ENCODE results near the gene LRRC71.

Gene LRRC71

DNA sequence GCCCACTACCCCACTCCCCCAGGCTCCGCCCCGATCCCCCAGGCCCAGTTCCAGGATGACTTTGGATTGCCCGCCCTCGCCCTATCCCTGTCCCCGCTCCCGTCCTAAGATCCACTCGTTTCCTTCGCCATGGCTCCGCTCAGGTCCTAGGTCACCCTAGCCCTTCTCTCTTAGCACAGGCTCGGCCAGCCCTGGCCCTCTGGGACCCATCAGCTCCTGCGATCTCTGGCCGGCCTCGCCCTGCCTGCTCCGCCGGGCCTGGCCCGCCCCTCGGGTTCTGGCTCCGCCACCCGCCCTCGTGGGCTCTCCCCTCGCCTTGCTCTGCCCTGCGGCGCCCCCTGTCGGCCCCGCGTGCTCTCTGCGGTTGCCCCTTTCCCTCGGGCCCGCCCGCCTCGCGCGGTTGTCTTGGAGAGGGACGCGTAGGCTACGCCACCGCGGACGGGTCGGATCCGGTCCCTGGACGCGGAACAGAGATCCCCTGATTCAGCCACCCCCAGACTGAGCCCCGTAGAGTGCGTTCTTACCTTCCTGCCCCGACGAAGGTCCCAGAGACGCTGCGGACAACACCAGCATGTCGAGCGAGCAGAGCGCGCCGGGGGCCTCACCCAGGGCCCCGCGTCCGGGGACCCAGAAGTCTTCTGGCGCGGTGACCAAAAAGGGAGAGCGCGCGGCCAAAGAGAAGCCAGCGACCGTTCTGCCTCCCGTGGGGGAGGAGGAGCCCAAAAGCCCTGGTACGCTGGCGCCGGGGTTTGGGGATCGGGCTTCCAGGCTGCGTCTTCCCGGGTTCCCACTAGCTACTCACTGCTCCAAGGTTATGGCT, at the start of gene LRRC71:
Gene LRRC71 (plus strand): TSS at position 400 of the 820 bp plus-strand sequence. CDS start 172 bp downstream, at position 572.
- peak; percentile 78 for ATAC-seq
- TF ChIP-seq ZFP3 (CRISPR knock-in tag; IDR thresholded peaks at IDR 0.05) (no peak), ZFP30 (CRISPR knock-in tag; IDR thresholded peaks at IDR 0.05) (no peak), GLIS3 (CRISPR knock-in tag; IDR thresholded peaks at IDR 0.05) (no peak), ISL1 (CRISPR knock-in tag; IDR thresholded peaks at IDR 0.05) (no peak), PPARA (CRISPR knock-in tag; IDR thresholded peaks at IDR 0.05; ENCODE audit: borderline replicate concordance) (no peak), BACH2 (CRISPR knock-in tag; IDR thresholded peaks at IDR 0.05; ENCODE audit: borderline replicate concordance) (no peak), OSR1 (CRISPR knock-in tag; IDR thresholded peaks at IDR 0.05) (no peak), ZNF8 (CRISPR knock-in tag; IDR thresholded peaks at IDR 0.05) (no peak), RARB (CRISPR knock-in tag; IDR thresholded peaks at IDR 0.05) (no peak)
- TF ChIP-seq, protein P1, sequence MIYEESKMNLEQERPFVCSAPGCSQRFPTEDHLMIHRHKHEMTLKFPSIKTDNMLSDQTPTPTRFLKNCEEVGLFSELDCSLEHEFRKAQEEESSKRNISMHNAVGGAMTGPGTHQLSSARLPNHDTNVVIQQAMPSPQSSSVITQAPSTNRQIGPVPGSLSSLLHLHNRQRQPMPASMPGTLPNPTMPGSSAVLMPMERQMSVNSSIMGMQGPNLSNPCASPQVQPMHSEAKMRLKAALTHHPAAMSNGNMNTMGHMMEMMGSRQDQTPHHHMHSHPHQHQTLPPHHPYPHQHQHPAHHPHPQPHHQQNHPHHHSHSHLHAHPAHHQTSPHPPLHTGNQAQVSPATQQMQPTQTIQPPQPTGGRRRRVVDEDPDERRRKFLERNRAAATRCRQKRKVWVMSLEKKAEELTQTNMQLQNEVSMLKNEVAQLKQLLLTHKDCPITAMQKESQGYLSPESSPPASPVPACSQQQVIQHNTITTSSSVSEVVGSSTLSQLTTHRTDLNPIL (CRISPR knock-in tag; IDR thresholded peaks at IDR 0.05; ENCODE audit: low read depth): no peak
- TF ChIP-seq, protein P2, sequence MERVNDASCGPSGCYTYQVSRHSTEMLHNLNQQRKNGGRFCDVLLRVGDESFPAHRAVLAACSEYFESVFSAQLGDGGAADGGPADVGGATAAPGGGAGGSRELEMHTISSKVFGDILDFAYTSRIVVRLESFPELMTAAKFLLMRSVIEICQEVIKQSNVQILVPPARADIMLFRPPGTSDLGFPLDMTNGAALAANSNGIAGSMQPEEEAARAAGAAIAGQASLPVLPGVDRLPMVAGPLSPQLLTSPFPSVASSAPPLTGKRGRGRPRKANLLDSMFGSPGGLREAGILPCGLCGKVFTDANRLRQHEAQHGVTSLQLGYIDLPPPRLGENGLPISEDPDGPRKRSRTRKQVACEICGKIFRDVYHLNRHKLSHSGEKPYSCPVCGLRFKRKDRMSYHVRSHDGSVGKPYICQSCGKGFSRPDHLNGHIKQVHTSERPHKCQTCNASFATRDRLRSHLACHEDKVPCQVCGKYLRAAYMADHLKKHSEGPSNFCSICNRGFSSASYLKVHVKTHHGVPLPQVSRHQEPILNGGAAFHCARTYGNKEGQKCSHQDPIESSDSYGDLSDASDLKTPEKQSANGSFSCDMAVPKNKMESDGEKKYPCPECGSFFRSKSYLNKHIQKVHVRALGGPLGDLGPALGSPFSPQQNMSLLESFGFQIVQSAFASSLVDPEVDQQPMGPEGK (CRISPR knock-in tag; IDR thresholded peaks at IDR 0.05; ENCODE audit: borderline replicate concordance): no peak

- ATAC-seq: no peak
Observed at GRCh38 chr1:156873659-156874058, 46.8 kb upstream of the LRRC71 start.

More at GRCh38 chr1:156873659-156874058, 46.8 kb upstream of the LRRC71 start:
- TF ChIP-seq PPARA (CRISPR knock-in tag; IDR thresholded peaks at IDR 0.05; ENCODE audit: borderline replicate concordance): no peak
- TF ChIP-seq ZNF565 (CRISPR knock-in tag; conservative IDR thresholded peaks at IDR 0.05; ENCODE audit: low read depth): no peak
- TF ChIP-seq ISL1 (CRISPR knock-in tag; IDR thresholded peaks at IDR 0.05): no peak
- TF ChIP-seq, protein P3, sequence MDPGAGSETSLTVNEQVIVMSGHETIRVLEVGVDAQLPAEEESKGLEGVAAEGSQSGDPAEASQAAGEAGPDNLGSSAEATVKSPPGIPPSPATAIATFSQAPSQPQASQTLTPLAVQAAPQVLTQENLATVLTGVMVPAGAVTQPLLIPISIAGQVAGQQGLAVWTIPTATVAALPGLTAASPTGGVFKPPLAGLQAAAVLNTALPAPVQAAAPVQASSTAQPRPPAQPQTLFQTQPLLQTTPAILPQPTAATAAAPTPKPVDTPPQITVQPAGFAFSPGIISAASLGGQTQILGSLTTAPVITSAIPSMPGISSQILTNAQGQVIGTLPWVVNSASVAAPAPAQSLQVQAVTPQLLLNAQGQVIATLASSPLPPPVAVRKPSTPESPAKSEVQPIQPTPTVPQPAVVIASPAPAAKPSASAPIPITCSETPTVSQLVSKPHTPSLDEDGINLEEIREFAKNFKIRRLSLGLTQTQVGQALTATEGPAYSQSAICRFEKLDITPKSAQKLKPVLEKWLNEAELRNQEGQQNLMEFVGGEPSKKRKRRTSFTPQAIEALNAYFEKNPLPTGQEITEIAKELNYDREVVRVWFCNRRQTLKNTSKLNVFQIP (CRISPR knock-in tag; IDR thresholded peaks at IDR 0.05; ENCODE audit: borderline replicate concordance, low read depth): no peak
- no peak for TF ChIP-seq ZFP30 (CRISPR knock-in tag; IDR thresholded peaks at IDR 0.05)
- TF ChIP-seq, protein P1 (CRISPR knock-in tag; IDR thresholded peaks at IDR 0.05; ENCODE audit: low read depth): no peak
- TF ChIP-seq, protein P2 (CRISPR knock-in tag; IDR thresholded peaks at IDR 0.05; ENCODE audit: borderline replicate concordance): no peak
- no peak for TF ChIP-seq CSRNP3 (CRISPR knock-in tag; IDR thresholded peaks at IDR 0.05)
- TF ChIP-seq CSDC2 (CRISPR knock-in tag; IDR thresholded peaks at IDR 0.05): no peak
- no peak for TF ChIP-seq ZNF8 (CRISPR knock-in tag; IDR thresholded peaks at IDR 0.05)
- no peak for TF ChIP-seq TSHZ2 (CRISPR knock-in tag; IDR thresholded peaks at IDR 0.05)
- TF ChIP-seq TOX (CRISPR knock-in tag; IDR thresholded peaks at IDR 0.05; ENCODE audit: borderline replicate concordance): no peak
- no peak for TF ChIP-seq TCF4 (CRISPR knock-in tag; IDR thresholded peaks at IDR 0.05; ENCODE audit: borderline replicate concordance)
- TF ChIP-seq BACH2 (CRISPR knock-in tag; IDR thresholded peaks at IDR 0.05; ENCODE audit: borderline replicate concordance): no peak
- TF ChIP-seq ZFP3 (CRISPR knock-in tag; IDR thresholded peaks at IDR 0.05): no peak
- no peak for TF ChIP-seq ARNTL (CRISPR knock-in tag; IDR thresholded peaks at IDR 0.05; ENCODE audit: borderline replicate concordance, low read depth)
- no peak for TF ChIP-seq OSR1 (CRISPR knock-in tag; IDR thresholded peaks at IDR 0.05)
- TF ChIP-seq ZC3H10 (CRISPR knock-in tag; IDR thresholded peaks at IDR 0.05): no peak
- no peak for TF ChIP-seq SNAI2 (CRISPR knock-in tag; IDR thresholded peaks at IDR 0.05)
- no peak for TF ChIP-seq GLIS3 (CRISPR knock-in tag; IDR thresholded peaks at IDR 0.05)

All from SK-N-SH treated with all-trans-retinoic acid at 6 μM for 48 hours (cell line).